ENCODE data around the gene PLCB4. TPM values are rescaled to one million over a fixed set of nuclear protein-coding genes. Genes with fewer than 3 reads are reported as not detected.

The PLCB4 gene
- total and polyA plus RNA-seq, 2 donors: 4.8 to 7.6 TPM

DNA sequence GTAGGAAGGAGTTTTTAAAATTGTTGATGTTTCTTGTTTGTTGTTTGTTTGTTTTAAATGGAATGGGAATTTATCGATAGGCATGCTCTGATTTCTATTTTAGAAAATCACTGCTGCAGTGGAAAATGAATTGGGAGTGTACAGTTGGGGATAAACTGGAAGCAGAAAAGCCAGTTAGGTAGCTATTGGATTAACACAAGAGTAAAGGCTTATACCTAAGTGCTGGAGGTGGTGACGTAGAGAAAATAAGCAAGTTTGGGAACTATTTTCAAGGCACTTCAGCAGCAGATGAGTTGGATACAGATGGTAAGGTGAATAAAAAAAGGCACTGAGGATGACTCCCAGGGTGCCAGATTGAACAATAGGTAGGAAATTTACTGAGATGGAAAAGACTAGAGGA, 164.9 kb downstream of the PLCB4 start:
- Histone ChIP-seq H3K36me3 (ENCODE audit: control insufficient read depth in 2 of 2, insufficient read depth in 2 of 2, low read length in 1 of 2) (no peaks in the 10 kb centered on the region), H3K9me3 (ENCODE audit: control insufficient read depth in 2 of 2, insufficient read depth in 1 of 2, low read length in 1 of 2) (no peaks in the 10 kb centered on the region), H3K4me3 (ENCODE audit: low read length in 2 of 2) (no peak overlapping the region), H3K27me3 (ENCODE audit: control insufficient read depth in 2 of 2, insufficient read depth in 1 of 2, low read length in 1 of 2) (no peaks in the 10 kb centered on the region), H3K4me1 (ENCODE audit: control insufficient read depth in 2 of 2, insufficient read depth in 2 of 2, low read length in 2 of 2) (no peaks in the 10 kb centered on the region), H3K27ac (ENCODE audit: low read depth in 1 of 2, low read length in 1 of 2) (no peak overlapping the region)
- DNase-seq (ENCODE audit: low read depth in 6 of 9, low spot score in 9 of 9): no peak
- 96% methylated on average over 2 of the region's 2 CpGs for WGBS

DNA sequence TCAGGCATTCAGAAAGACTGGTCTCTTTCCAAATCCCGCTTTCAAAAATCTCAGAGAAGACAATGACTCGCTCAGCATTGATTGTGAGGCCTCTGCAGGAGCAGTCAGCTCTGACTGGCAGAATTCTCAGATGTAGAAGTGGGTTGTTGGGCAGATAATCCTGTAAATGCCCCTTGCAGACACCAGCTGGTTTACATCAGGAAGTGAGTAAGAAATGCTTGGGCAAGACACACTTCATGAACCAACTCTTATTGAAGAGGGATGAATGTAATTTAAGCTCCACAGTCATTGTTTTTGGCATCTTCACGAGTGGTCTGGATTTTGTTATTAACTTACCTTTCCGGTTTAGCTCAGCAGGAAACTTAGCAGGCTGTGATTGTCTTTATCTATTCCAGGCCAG, 166.6 kb downstream of the PLCB4 start:
- Histone ChIP-seq H3K4me3 (ENCODE audit: low read length in 2 of 2) (no peak overlapping the region), H3K9me3 (ENCODE audit: control insufficient read depth in 2 of 2, insufficient read depth in 1 of 2, low read length in 1 of 2) (no peaks in the 10 kb centered on the region), H3K27me3 (ENCODE audit: control insufficient read depth in 2 of 2, insufficient read depth in 1 of 2, low read length in 1 of 2) (no peaks in the 10 kb centered on the region), H3K4me1 (ENCODE audit: control insufficient read depth in 2 of 2, insufficient read depth in 2 of 2, low read length in 2 of 2) (no peaks in the 10 kb centered on the region), H3K36me3 (ENCODE audit: control insufficient read depth in 2 of 2, insufficient read depth in 2 of 2, low read length in 1 of 2) (no peaks in the 10 kb centered on the region), H3K27ac (ENCODE audit: low read depth in 1 of 2, low read length in 1 of 2) (no peak overlapping the region)
- 94% methylated on average over 4 of the region's 4 CpGs for WGBS
- no peak for DNase-seq (ENCODE audit: low read depth in 6 of 9, low spot score in 9 of 9)

DNA sequence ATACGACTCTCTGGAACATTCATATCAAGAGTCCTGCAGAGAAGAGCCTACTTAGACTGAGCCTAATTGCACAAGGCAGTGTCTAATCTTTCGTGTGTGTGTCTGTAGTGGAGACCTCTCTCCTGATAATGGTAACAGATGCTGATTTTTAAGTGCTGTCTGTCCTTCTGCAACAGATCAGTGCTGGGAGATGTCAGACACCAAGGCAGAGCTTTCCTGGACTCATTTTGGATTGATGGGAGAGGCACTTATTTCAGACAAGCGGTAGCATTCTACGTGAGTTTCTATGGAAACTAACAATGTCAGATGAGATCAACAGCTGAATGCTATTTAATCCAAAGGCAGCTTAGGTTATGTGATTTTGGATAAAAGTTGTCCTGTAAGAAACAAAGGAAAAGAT, 167.6 kb downstream of the PLCB4 start:
- no peaks in the 10 kb centered on the region for H3K36me3 ChIP-seq (ENCODE audit: control insufficient read depth in 2 of 2, insufficient read depth in 2 of 2, low read length in 1 of 2)
- DNase-seq (ENCODE audit: low read depth in 6 of 9, low spot score in 9 of 9): no peak
- no peaks in the 10 kb centered on the region for H3K9me3 ChIP-seq (ENCODE audit: control insufficient read depth in 2 of 2, insufficient read depth in 1 of 2, low read length in 1 of 2)
- H3K27ac ChIP-seq (ENCODE audit: low read depth in 1 of 2, low read length in 1 of 2): no peak overlapping the region
- H3K4me1 ChIP-seq (ENCODE audit: control insufficient read depth in 2 of 2, insufficient read depth in 2 of 2, low read length in 2 of 2): no peaks in the 10 kb centered on the region
- no peak overlapping the region for H3K4me3 ChIP-seq (ENCODE audit: low read length in 2 of 2)
- WGBS: 97% methylated on average over 4 of the region's 4 CpGs
- no peaks in the 10 kb centered on the region for H3K27me3 ChIP-seq (ENCODE audit: control insufficient read depth in 2 of 2, insufficient read depth in 1 of 2, low read length in 1 of 2)

- H3K4me3 ChIP-seq (ENCODE audit: low read length in 2 of 2): no peak overlapping the region
- H3K4me1 ChIP-seq (ENCODE audit: control insufficient read depth in 2 of 2, insufficient read depth in 2 of 2, low read length in 2 of 2): no peaks in the 10 kb centered on the region
- H3K27ac ChIP-seq (ENCODE audit: low read depth in 1 of 2, low read length in 1 of 2): no peak overlapping the region
- H3K36me3 ChIP-seq (ENCODE audit: control insufficient read depth in 2 of 2, insufficient read depth in 2 of 2, low read length in 1 of 2): no peaks in the 10 kb centered on the region
- H3K27me3 ChIP-seq (ENCODE audit: control insufficient read depth in 2 of 2, insufficient read depth in 1 of 2, low read length in 1 of 2): no peaks in the 10 kb centered on the region
- no peak for DNase-seq (ENCODE audit: low read depth in 6 of 9, low spot score in 9 of 9)
- no peaks in the 10 kb centered on the region for H3K9me3 ChIP-seq (ENCODE audit: control insufficient read depth in 2 of 2, insufficient read depth in 1 of 2, low read length in 1 of 2)
These were observed 172.4 kb downstream of the PLCB4 start for GRCh38 chr20:9241232-9241692.

DNA sequence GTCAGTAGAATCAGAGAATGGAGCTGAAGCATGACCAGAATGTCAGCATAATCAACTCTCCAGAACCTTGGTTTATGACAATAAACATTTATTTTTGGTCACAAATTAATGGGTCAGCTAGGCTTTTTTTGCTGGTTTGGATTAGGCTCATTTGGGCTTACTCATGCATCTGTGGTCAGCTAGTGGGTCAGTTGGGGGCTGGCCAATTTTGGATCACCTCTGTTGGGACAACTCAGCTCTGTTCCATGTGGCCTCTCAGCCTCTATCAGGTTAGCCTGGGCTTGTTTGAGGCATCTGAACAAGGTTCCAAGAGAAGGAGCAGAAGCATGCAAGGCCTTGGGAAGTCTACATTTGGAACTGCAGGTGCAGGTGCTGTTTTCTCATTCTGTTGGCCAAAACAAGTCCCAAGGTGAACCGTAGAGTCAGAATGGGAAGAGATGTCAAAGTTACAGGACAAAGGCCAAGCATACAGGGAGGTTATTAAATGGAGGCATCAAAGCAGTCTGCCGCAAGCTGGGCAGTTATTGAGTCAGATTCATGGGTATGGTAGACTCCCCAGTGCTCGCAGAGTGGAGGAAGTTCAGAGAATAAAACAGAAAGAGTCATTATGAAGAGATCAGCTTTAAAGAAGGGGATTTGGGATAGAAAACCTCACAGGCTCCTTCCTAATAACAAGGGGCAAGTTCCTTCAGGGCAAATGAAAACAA, 173.0 kb downstream of the PLCB4 start:
- WGBS: 98% methylated on average over 3 of the region's 3 CpGs

DNA sequence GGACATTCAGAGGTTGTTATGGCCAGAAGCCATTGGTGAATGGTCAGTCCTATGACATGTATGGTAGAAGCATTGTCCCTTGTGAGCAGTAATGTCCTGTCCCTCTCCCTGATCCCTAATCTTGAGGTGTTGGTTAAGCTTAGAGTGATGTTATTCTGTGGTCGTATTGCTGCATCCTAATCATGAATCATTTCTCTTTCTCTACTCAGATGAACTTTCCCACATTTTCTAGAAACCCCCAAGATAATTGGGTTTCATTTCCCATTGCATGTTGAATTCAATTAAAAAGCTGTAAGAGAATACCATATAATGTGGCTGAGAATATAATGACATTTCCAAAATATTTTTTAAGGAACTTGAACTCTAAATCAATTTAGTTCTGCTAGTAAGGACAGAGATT, 175.1 kb downstream of the PLCB4 start:
- Histone ChIP-seq H3K4me1 (ENCODE audit: control insufficient read depth in 2 of 2, insufficient read depth in 2 of 2, low read length in 2 of 2) (no peaks in the 10 kb centered on the region), H3K4me3 (ENCODE audit: low read length in 2 of 2) (no peak overlapping the region), H3K27ac (ENCODE audit: low read depth in 1 of 2, low read length in 1 of 2) (no peak overlapping the region), H3K36me3 (ENCODE audit: control insufficient read depth in 2 of 2, insufficient read depth in 2 of 2, low read length in 1 of 2) (no peaks in the 10 kb centered on the region), H3K27me3 (ENCODE audit: control insufficient read depth in 2 of 2, insufficient read depth in 1 of 2, low read length in 1 of 2) (no peaks in the 10 kb centered on the region), H3K9me3 (ENCODE audit: control insufficient read depth in 2 of 2, insufficient read depth in 1 of 2, low read length in 1 of 2) (no peaks in the 10 kb centered on the region)
- 91% methylated on average over 1 of the region's 1 CpG for WGBS
- DNase-seq (ENCODE audit: low read depth in 6 of 9, low spot score in 9 of 9): no peak

More for the DNA sequence above, 173.0 kb downstream of the PLCB4 start:
- no peak overlapping the region for H3K4me3 ChIP-seq (ENCODE audit: low read length in 2 of 2)
- no peak for DNase-seq (ENCODE audit: low read depth in 6 of 9, low spot score in 9 of 9)
- H3K9me3 ChIP-seq (ENCODE audit: control insufficient read depth in 2 of 2, insufficient read depth in 1 of 2, low read length in 1 of 2): no peaks in the 10 kb centered on the region
- H3K27me3 ChIP-seq (ENCODE audit: control insufficient read depth in 2 of 2, insufficient read depth in 1 of 2, low read length in 1 of 2): no peaks in the 10 kb centered on the region
- H3K36me3 ChIP-seq (ENCODE audit: control insufficient read depth in 2 of 2, insufficient read depth in 2 of 2, low read length in 1 of 2): no peaks in the 10 kb centered on the region
- no peaks in the 10 kb centered on the region for H3K4me1 ChIP-seq (ENCODE audit: control insufficient read depth in 2 of 2, insufficient read depth in 2 of 2, low read length in 2 of 2)
- no peak overlapping the region for H3K27ac ChIP-seq (ENCODE audit: low read depth in 1 of 2, low read length in 1 of 2)

- no peaks in the 10 kb centered on the region for H3K9me3 ChIP-seq (ENCODE audit: control insufficient read depth in 2 of 2, insufficient read depth in 1 of 2, low read length in 1 of 2)
- no peaks in the 10 kb centered on the region for H3K36me3 ChIP-seq (ENCODE audit: control insufficient read depth in 2 of 2, insufficient read depth in 2 of 2, low read length in 1 of 2)
- DNase-seq (ENCODE audit: low read depth in 6 of 9, low spot score in 9 of 9): no peak
These were observed 175.9 kb downstream of the PLCB4 start for GRCh38 chr20:9244811-9245210.

DNA sequence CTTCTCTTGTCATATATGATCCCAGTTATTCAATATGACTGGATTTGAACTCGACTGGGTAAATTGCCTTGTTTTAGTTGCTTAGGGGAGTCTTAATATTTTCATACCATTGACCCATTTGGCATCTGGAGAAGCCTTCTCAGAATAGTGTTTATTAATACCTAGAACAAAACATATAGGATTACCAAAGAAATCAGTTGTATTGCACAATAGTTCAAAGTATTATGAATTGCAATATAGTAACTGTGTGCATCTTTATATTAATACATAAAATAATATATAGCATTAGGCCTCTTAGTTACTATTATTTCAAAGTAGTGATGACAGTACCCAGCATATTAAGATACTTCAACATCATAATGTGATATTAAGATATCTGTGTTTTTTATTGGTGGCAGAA, 177.8 kb downstream of the PLCB4 start:
- Histone ChIP-seq H3K9me3 (ENCODE audit: control insufficient read depth in 2 of 2, insufficient read depth in 1 of 2, low read length in 1 of 2) (no peaks in the 10 kb centered on the region), H3K36me3 (ENCODE audit: control insufficient read depth in 2 of 2, insufficient read depth in 2 of 2, low read length in 1 of 2) (no peaks in the 10 kb centered on the region), H3K27ac (ENCODE audit: low read depth in 1 of 2, low read length in 1 of 2) (no peak overlapping the region), H3K4me3 (ENCODE audit: low read length in 2 of 2) (no peak overlapping the region), H3K27me3 (ENCODE audit: control insufficient read depth in 2 of 2, insufficient read depth in 1 of 2, low read length in 1 of 2) (no peaks in the 10 kb centered on the region), H3K4me1 (ENCODE audit: control insufficient read depth in 2 of 2, insufficient read depth in 2 of 2, low read length in 2 of 2) (no peaks in the 10 kb centered on the region)
- no peak for DNase-seq (ENCODE audit: low read depth in 6 of 9, low spot score in 9 of 9)
- 93% methylated on average over 1 of the region's 1 CpG for WGBS

More at GRCh38 chr20:9244811-9245210, 175.9 kb downstream of the PLCB4 start:
- no peak overlapping the region for H3K4me3 ChIP-seq (ENCODE audit: low read length in 2 of 2)
- no peak overlapping the region for H3K27ac ChIP-seq (ENCODE audit: low read depth in 1 of 2, low read length in 1 of 2)
- H3K27me3 ChIP-seq (ENCODE audit: control insufficient read depth in 2 of 2, insufficient read depth in 1 of 2, low read length in 1 of 2): no peaks in the 10 kb centered on the region
- 94% methylated on average over 2 of the region's 2 CpGs for WGBS
- H3K4me1 ChIP-seq (ENCODE audit: control insufficient read depth in 2 of 2, insufficient read depth in 2 of 2, low read length in 2 of 2): no peaks in the 10 kb centered on the region

GRCh38 chr20:9250511-9250910, 181.6 kb downstream of the PLCB4 start:
- Histone ChIP-seq H3K4me3 (ENCODE audit: low read length in 2 of 2) (no peak overlapping the region), H3K36me3 (ENCODE audit: control insufficient read depth in 2 of 2, insufficient read depth in 2 of 2, low read length in 1 of 2) (no peaks in the 10 kb centered on the region), H3K4me1 (ENCODE audit: control insufficient read depth in 2 of 2, insufficient read depth in 2 of 2, low read length in 2 of 2) (no peaks in the 10 kb centered on the region), H3K9me3 (ENCODE audit: control insufficient read depth in 2 of 2, insufficient read depth in 1 of 2, low read length in 1 of 2) (no peaks in the 10 kb centered on the region), H3K27me3 (ENCODE audit: control insufficient read depth in 2 of 2, insufficient read depth in 1 of 2, low read length in 1 of 2) (no peaks in the 10 kb centered on the region), H3K27ac (ENCODE audit: low read depth in 1 of 2, low read length in 1 of 2) (no peak overlapping the region)
- DNase-seq (ENCODE audit: low read depth in 6 of 9, low spot score in 9 of 9): no peak
- 99% methylated on average over 1 of the region's 1 CpG for WGBS
